HL-60 (cell line): ENCODE measurements around the gene KMT2E.

Experiments
- DNase-seq, 2 experiments: peaks; one replicate each; pipeline ENCODE4 v3.0.0-alpha.2; 2010 to 2020; ENCODE audit warnings: low read depth in 1 of 2, low spot score in 1 of 2
- H3K27ac ChIP-seq: fragments of 250-450 bp; sonication (Bioruptor Pico); replicated peaks from 2 replicates; pipeline ENCODE4 v1.5.1; 2020; ENCODE audit warnings: mild to moderate bottlenecking, moderate library complexity
- H3K27me3 ChIP-seq: fragments of 250-450 bp; sonication (Bioruptor Pico); 2 replicates; pipeline ENCODE4 v1.5.1; 2021; ENCODE audit warnings: mild to moderate bottlenecking, moderate library complexity; ENCODE audit not compliant: insufficient read depth, poor library complexity, severe bottlenecking
- H3K4me3 ChIP-seq: replicated peaks from 2 replicates; pipeline ENCODE4 v1.5.1; 2011; ENCODE audit warnings: mild to moderate bottlenecking, control low read depth, low read length; ENCODE audit not compliant: insufficient read depth
- GABPA ChIP-seq: IDR thresholded peaks from 2 replicates; pipeline ENCODE4 v1.6.1; 2012; ENCODE audit warnings: low read depth
- POLR2AphosphoS5 ChIP-seq: IDR thresholded peaks from 2 replicates; pipeline ENCODE4 v1.6.1; 2012; ENCODE audit warnings: low read depth
- SPI1 ChIP-seq: IDR thresholded peaks from 2 replicates; pipeline ENCODE4 v1.6.1; 2012; ENCODE audit warnings: low read depth, mild to moderate bottlenecking, borderline replicate concordance
- TF ChIP-seq, protein P1 (sequence below): IDR thresholded peaks from one replicate; pipeline ENCODE4 v1.5.1; 2011; ENCODE audit warnings: low read length, control low read depth, inconsistent platforms; ENCODE audit not compliant: insufficient read depth
- TF ChIP-seq, protein P2 (sequence below): IDR thresholded peaks from 2 replicates; pipeline ENCODE4 v1.6.1; 2012; ENCODE audit warnings: low read depth; ENCODE audit not compliant: insufficient replicate concordance

The KMT2E gene

DNA sequence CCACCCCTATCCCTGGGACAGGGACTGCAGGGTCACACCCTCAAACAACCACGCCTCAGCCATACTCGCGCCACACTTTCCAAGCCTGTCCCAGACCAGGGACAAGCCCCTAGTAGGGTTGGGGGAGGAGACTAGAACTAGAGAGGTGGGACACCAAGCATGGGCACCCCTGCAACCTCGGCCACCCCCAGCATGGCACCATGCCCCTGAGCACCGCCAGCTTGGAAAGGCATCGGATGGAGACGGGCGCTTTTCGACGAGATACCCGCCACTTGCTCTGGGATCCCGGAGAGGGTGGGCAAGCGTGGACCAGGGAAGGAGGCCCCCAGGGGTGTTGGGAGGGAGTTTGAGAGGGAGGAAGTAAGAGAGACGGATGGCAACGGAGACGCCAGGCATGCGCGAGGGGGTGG lies 13.1 kb upstream of the KMT2E start:
- DNase-seq = no peak
- H3K27me3 ChIP-seq = no peaks in the 10 kb centered on the region
- H3K4me3 ChIP-seq = no peak overlapping the region
- TF ChIP-seq GABPA (no peak), POLR2AphosphoS5 (no peak), SPI1 (no peak)
- TF ChIP-seq, protein P1, sequence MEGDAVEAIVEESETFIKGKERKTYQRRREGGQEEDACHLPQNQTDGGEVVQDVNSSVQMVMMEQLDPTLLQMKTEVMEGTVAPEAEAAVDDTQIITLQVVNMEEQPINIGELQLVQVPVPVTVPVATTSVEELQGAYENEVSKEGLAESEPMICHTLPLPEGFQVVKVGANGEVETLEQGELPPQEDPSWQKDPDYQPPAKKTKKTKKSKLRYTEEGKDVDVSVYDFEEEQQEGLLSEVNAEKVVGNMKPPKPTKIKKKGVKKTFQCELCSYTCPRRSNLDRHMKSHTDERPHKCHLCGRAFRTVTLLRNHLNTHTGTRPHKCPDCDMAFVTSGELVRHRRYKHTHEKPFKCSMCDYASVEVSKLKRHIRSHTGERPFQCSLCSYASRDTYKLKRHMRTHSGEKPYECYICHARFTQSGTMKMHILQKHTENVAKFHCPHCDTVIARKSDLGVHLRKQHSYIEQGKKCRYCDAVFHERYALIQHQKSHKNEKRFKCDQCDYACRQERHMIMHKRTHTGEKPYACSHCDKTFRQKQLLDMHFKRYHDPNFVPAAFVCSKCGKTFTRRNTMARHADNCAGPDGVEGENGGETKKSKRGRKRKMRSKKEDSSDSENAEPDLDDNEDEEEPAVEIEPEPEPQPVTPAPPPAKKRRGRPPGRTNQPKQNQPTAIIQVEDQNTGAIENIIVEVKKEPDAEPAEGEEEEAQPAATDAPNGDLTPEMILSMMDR = no peak
- TF ChIP-seq, protein P2, sequence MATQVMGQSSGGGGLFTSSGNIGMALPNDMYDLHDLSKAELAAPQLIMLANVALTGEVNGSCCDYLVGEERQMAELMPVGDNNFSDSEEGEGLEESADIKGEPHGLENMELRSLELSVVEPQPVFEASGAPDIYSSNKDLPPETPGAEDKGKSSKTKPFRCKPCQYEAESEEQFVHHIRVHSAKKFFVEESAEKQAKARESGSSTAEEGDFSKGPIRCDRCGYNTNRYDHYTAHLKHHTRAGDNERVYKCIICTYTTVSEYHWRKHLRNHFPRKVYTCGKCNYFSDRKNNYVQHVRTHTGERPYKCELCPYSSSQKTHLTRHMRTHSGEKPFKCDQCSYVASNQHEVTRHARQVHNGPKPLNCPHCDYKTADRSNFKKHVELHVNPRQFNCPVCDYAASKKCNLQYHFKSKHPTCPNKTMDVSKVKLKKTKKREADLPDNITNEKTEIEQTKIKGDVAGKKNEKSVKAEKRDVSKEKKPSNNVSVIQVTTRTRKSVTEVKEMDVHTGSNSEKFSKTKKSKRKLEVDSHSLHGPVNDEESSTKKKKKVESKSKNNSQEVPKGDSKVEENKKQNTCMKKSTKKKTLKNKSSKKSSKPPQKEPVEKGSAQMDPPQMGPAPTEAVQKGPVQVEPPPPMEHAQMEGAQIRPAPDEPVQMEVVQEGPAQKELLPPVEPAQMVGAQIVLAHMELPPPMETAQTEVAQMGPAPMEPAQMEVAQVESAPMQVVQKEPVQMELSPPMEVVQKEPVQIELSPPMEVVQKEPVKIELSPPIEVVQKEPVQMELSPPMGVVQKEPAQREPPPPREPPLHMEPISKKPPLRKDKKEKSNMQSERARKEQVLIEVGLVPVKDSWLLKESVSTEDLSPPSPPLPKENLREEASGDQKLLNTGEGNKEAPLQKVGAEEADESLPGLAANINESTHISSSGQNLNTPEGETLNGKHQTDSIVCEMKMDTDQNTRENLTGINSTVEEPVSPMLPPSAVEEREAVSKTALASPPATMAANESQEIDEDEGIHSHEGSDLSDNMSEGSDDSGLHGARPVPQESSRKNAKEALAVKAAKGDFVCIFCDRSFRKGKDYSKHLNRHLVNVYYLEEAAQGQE = no peak
- no peak overlapping the region for H3K27ac ChIP-seq

DNA sequence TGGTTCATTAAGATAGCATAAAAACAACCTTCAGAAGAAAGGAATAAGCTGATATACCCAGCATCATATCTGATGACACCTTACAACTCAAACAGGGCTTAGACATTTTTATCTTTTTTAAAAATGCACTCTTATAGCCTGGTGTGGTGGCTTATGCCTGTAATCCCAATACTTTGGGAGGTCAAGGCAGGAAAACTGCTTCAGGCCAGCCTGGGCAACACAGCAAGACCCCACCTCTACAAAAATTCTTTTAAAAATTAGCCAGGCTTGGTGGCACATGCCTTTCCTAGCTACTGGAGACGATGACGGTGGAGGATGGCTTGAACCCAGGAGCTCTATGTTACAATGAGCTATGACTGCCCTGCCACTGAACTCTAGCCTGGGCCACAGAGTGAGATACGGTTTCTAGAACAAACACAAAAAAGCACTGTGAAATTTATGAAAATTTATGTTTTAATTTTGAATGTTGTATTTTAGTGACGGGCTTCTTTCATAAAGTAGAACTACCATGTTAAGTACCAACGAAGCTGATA lies 12.3 kb upstream of the KMT2E start:
- TF ChIP-seq SPI1 (no peak), POLR2AphosphoS5 (no peak), GABPA (no peak)
- TF ChIP-seq, protein P2 = no peak
- TF ChIP-seq, protein P1 = no peak

DNA sequence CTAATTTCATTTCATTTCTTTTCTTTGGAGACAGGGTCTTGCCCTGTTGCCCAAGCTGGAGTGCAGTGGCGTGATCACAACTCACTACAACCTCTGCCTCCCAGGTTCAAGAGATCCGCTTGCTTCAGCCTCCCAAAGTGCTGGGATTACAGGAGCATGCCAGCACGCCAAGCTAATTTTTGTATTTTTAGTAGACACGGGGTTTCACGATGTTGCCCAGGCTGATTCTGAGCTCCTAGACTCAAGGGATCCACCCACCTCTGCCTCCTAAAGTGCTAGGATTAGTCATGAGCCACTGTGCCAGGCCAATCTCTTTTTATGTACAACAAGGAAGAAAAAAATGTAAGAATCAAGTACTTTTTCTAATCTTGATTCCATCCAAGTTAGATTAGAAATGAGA lies 10.7 kb upstream of the KMT2E start:
- TF ChIP-seq, protein P1 = no peak
- no peak for TF ChIP-seq GABPA
- no peak for TF ChIP-seq SPI1
- TF ChIP-seq POLR2AphosphoS5 = no peak
- TF ChIP-seq, protein P2 = no peak
- no peak overlapping the region for H3K4me3 ChIP-seq
- H3K27me3 ChIP-seq = no peaks in the 10 kb centered on the region
- H3K27ac ChIP-seq = no peak overlapping the region
- no peak for DNase-seq

More for the DNA sequence above, 12.3 kb upstream of the KMT2E start:
- no peak for DNase-seq
- Histone ChIP-seq H3K4me3 (no peak overlapping the region), H3K27me3 (no peaks in the 10 kb centered on the region), H3K27ac (no peak overlapping the region)
